Measurements from ENCODE around the gene YWHAG. TPM values are rescaled to one million over a fixed set of nuclear protein-coding genes. Genes with fewer than 3 reads are reported as not detected.
"Not testable (repeated sequence)": the region's sequence is repeated elsewhere in the genome, so short reads cannot be mapped to it uniquely, and the experiment has no call there.

The YWHAG gene
- total RNA-seq, 1 donor from 2014 or later = 109 TPM

- no peak for DNase-seq (ENCODE audit: low read depth, low spot score)
Observed at GRCh38 chr7:76380623-76380966, 21.8 kb upstream of the YWHAG start.

GRCh38 chr7:76377186-76377918 is 18.6 kb upstream of the YWHAG start:
- no peak for DNase-seq (ENCODE audit: low read depth, low spot score)

GRCh38 chr7:76375251-76375650 is 16.5 kb upstream of the YWHAG start:
- DNase-seq (ENCODE audit: low read depth, low spot score) = no peak

- DNase-seq (ENCODE audit: low read depth, low spot score) = no peak
Observed at GRCh38 chr7:76372984-76373833, 14.4 kb upstream of the YWHAG start.

GRCh38 chr7:76371396-76371795 is 12.6 kb upstream of the YWHAG start:
- no peak for DNase-seq (ENCODE audit: low read depth, low spot score)

- no peak for DNase-seq (ENCODE audit: low read depth, low spot score)
Observed at GRCh38 chr7:76369018-76369417, 10.2 kb upstream of the YWHAG start.

GRCh38 chr7:76368190-76368589 is 9.4 kb upstream of the YWHAG start:
- DNase-seq (ENCODE audit: low read depth, low spot score) = no peak

GRCh38 chr7:76364198-76364584 is 5.4 kb upstream of the YWHAG start:
- DNase-seq (ENCODE audit: low read depth, low spot score) = no peak

- DNase-seq (ENCODE audit: low read depth, low spot score) = not testable (repeated sequence)
Observed at GRCh38 chr7:76363754-76364153, 5.0 kb upstream of the YWHAG start.

- no peak for DNase-seq (ENCODE audit: low read depth, low spot score)
Observed at GRCh38 chr7:76359978-76360638, 1.3 kb upstream of the YWHAG start.

- DNase-seq (ENCODE audit: low read depth, low spot score) = peak; percentile 94
Observed at GRCh38 chr7:76359111-76359977, 553 bp upstream of the YWHAG start.

GRCh38 chr7:76358011-76358480 is 745 bp downstream of the YWHAG start:
- no peak for DNase-seq (ENCODE audit: low read depth, low spot score)

GRCh38 chr7:76357475-76358010 is 1.2 kb downstream of the YWHAG start:
- no peak for DNase-seq (ENCODE audit: low read depth, low spot score)

GRCh38 chr7:76356823-76357222 is 2.0 kb downstream of the YWHAG start:
- DNase-seq (ENCODE audit: low read depth, low spot score) = no peak

- no peak for DNase-seq (ENCODE audit: low read depth, low spot score)
Observed at GRCh38 chr7:76356115-76356514, 2.7 kb downstream of the YWHAG start.

- no peak for DNase-seq (ENCODE audit: low read depth, low spot score)
Observed at GRCh38 chr7:76354981-76355730, 3.6 kb downstream of the YWHAG start.

GRCh38 chr7:76354516-76354915 is 4.3 kb downstream of the YWHAG start:
- DNase-seq (ENCODE audit: low read depth, low spot score) = no peak

GRCh38 chr7:76353744-76354143 is 5.0 kb downstream of the YWHAG start:
- DNase-seq (ENCODE audit: low read depth, low spot score) = no peak

GRCh38 chr7:76352193-76352592 is 6.6 kb downstream of the YWHAG start:
- DNase-seq (ENCODE audit: low read depth, low spot score) = no peak

GRCh38 chr7:76351372-76351771 is 7.4 kb downstream of the YWHAG start:
- DNase-seq (ENCODE audit: low read depth, low spot score) = no peak
